Astrocyte of the cerebellum (primary cell): ENCODE results near the gene ZNF48.

Source experiments
- DNase-seq: peaks from one replicate; pipeline ENCODE4 v3.0.0-alpha.2; 2011; ENCODE audit warnings: low read depth
- H3K4me3 ChIP-seq: 2 replicates; pipeline ENCODE4 v1.5.1; 2011; ENCODE audit warnings: mild to moderate bottlenecking, low read depth, low read length, moderate library complexity
- CTCF ChIP-seq: IDR thresholded peaks from 2 replicates; pipeline ENCODE4 v1.5.1; 2012; ENCODE audit warnings: low read length, low read depth, moderate library complexity, mild to moderate bottlenecking; ENCODE audit errors: missing control alignments
- in situ Hi-C: cut with HindIII; loops from 2 replicates; pipeline ENCODE4 v1.10.0; 2017; ENCODE audit warnings: low sequenced_read_pairs

The ZNF48 gene

DNA sequence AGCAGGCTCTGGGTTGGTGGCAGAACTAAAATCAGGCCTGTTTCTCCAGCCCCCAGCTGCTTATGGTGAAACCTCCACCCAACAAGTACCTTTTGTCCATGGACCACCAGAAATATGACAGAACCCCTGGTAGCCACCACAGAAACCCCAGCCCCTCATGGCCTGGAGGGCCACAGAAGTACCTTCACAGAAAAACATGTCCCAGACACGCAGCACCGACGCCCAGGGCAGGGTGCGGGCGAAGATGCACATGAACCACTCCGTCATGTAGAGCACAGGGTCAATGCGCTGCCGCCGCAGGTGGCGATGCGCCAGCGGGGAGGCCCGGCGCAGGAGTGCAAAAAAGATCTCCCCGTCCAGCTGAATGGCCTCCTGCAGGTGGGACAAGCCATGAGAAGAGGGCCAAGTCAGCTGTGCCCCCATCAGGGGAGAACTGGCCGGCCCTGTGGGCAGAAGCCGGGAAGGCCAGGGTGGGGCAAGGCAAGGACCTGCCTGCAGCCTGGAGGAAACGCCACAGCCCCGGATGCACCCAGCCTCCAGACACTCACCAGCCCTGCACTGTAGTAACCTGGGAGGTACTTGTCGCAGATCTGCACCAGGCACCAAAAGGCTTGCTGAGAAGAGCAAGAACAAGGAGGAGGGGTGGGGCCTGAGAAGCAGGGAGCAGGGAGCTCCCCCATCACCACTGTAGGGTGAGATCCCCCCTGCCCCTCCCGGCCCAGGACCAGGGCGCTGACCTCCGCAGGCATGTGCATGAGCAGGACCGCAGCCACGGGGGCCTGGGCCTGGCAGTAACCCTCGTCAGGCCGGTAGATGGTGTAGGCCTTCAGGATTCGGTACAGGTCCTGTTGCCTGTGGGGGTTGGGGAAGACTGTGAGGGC, 36.0 kb upstream of the ZNF48 start:
- no peak for DNase-seq
- TF ChIP-seq CTCF = no peak
- H3K4me3 ChIP-seq = no peak overlapping the region
- in situ Hi-C loops = no loop called here

- no peak for TF ChIP-seq CTCF
- in situ Hi-C loops = no loop called here
- no peak for DNase-seq
- no peak overlapping the region for H3K4me3 ChIP-seq
Measured at GRCh38 chr16:30359871-30360170, 35.4 kb upstream of the ZNF48 start.

DNA sequence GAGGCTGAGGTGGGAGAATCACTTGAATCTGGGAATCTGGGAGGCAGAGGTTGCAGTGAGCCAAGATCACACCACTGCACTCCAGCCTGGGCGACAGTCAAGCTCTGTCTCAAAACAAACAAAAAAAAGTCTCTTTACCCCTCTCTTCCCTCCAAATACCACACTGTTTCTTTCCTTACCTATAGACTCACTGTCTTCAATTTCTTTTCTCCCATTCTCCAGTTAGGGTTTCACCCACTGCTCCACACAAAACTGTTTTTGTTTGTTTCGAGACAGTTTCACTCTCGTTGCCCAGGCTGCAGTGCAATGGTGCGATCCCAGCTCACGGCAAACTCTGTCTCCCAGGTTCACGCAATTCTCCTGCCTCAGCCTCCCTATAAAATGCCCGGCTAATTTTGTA, 34.0 kb upstream of the ZNF48 start:
- H3K4me3 ChIP-seq = no peak overlapping the region
- DNase-seq = no peak
- no peak for TF ChIP-seq CTCF
- in situ Hi-C loops = no loop called here

- in situ Hi-C loops = no loop called here
- no peak for DNase-seq
- no peak overlapping the region for H3K4me3 ChIP-seq
- TF ChIP-seq CTCF = no peak
Measured at GRCh38 chr16:30365200-30365599, 30.0 kb upstream of the ZNF48 start.

DNA sequence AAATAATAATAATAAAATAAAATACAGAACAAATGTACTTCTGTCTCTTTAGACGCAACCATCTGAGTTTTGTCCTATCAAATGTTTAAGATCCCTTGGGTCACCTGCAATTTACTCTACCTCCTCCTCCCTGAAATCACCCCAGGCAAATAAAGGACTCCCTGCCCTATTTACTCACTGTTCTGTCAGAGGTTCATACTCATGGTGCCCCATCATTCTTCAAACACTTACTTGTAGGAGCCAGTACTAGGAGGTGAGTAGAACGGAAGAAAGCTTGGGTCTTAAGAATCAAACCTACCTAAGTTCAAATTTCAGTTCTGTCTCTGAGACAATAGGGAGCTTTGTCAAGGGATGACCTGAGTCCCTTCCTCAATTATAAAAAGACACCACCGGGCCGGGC, 28.7 kb upstream of the ZNF48 start:
- H3K4me3 ChIP-seq = no peak overlapping the region
- in situ Hi-C loops = no loop called here
- DNase-seq = no peak
- no peak for TF ChIP-seq CTCF

GRCh38 chr16:30367349-30368009, 27.7 kb upstream of the ZNF48 start:
- no peak for DNase-seq
- H3K4me3 ChIP-seq = peak overlapping the region; percentile 70
- no peak for TF ChIP-seq CTCF
- in situ Hi-C loops = no loop called here
